B cell (primary cell): ENCODE results near the gene JADE2.

Experiments
- CTCF ChIP-seq: fragments of 200-600 bp; IDR thresholded peaks from one replicate; pipeline ENCODE4 v1.8.0; 2022; ENCODE audit warnings: antibody characterized with exemption, mild to moderate bottlenecking
- EZH2 ChIP-seq: IDR thresholded peaks from 2 replicates; pipeline ENCODE4 v1.6.1; 2012; ENCODE audit warnings: borderline replicate concordance, low read depth, mild to moderate bottlenecking, moderate library complexity, low read length; ENCODE audit not compliant: insufficient read depth, poor library complexity, severe bottlenecking

GRCh38 chr5:134547999-134548658 lies 22.7 kb downstream of the JADE2 start:
- TF ChIP-seq CTCF (no peak), EZH2 (no peak)
